DOHH2 (cell line): Measurements from ENCODE around the gene LUZP1.

Experiments used
- H3F3A ChIP-seq: fragments of 200-600 bp; sonication (generic), shearing (Covaris generic); 2 replicates; pipeline ENCODE4 v1.6.0; 2016; ENCODE audit warnings: antibody characterized with exemption, mild to moderate bottlenecking; ENCODE audit not compliant: control insufficient read depth, insufficient read depth
- H3K27ac ChIP-seq: fragments of 200-600 bp; sonication (generic); 2 replicates; pipeline ENCODE4 v1.5.1; 2014; ENCODE audit warnings: low read depth, mild to moderate bottlenecking, low read length, moderate library complexity
- H3K27me3 ChIP-seq: fragments of 200-600 bp; sonication (generic); 2 replicates; pipeline ENCODE4 v1.6.1; 2014; ENCODE audit warnings: mild to moderate bottlenecking, low read length, mixed read lengths; ENCODE audit not compliant: control insufficient read depth
- H3K36me3 ChIP-seq: fragments of 200-600 bp; sonication (generic); 2 replicates; pipeline ENCODE4 v1.6.1; 2014; ENCODE audit warnings: mild to moderate bottlenecking, low read length, moderate library complexity, mixed read lengths; ENCODE audit not compliant: control insufficient read depth
- H3K4me1 ChIP-seq: fragments of 200-600 bp; sonication (generic); 2 replicates; pipeline ENCODE4 v1.6.1; 2014; ENCODE audit warnings: mild to moderate bottlenecking, low read length, mixed read lengths; ENCODE audit not compliant: control insufficient read depth
- H3K4me2 ChIP-seq: fragments of 200-600 bp; sonication (generic); 2 replicates; pipeline ENCODE4 v1.6.0; 2014; ENCODE audit warnings: mild to moderate bottlenecking, low read length, moderate library complexity
- H3K4me3 ChIP-seq: fragments of 200-600 bp; sonication (generic); 2 replicates; pipeline ENCODE4 v1.5.1; 2014; ENCODE audit warnings: mild to moderate bottlenecking, low read length, mixed read lengths
- H3K79me2 ChIP-seq: fragments of 200-600 bp; sonication (generic); 2 replicates; pipeline ENCODE4 v1.6.1; 2014; ENCODE audit warnings: mild to moderate bottlenecking, low read length, mixed read lengths; ENCODE audit not compliant: control insufficient read depth
- H3K9me2 ChIP-seq: fragments of 200-600 bp; sonication (generic); replicated peaks from 2 replicates; pipeline ENCODE4 v1.6.1; 2014; ENCODE audit warnings: mild to moderate bottlenecking, low read length, mixed read lengths; ENCODE audit not compliant: control insufficient read depth
- H3K9me3 ChIP-seq: fragments of 200-600 bp; sonication (generic); 2 replicates; pipeline ENCODE4 v1.6.1; 2014; ENCODE audit warnings: antibody characterized with exemption, low read length, mixed read lengths; ENCODE audit not compliant: control insufficient read depth, insufficient read depth
- H4K20me1 ChIP-seq: fragments of 200-600 bp; sonication (generic); 2 replicates; pipeline ENCODE4 v1.6.0; 2014; ENCODE audit warnings: low read depth, mild to moderate bottlenecking, antibody characterized with exemption, low read length, moderate library complexity; ENCODE audit not compliant: control insufficient read depth, insufficient read depth
- EZH2phosphoT487 ChIP-seq: fragments of 200-600 bp; sonication (generic); IDR thresholded peaks from 2 replicates; pipeline ENCODE4 v1.6.1; 2017; ENCODE audit warnings: borderline replicate concordance, mild to moderate bottlenecking, antibody characterized with exemption, low read length, moderate library complexity, mixed read lengths
- TF ChIP-seq, protein P1 (sequence below): fragments of 200-600 bp; sonication (generic); IDR thresholded peaks from one replicate; pipeline ENCODE4 v1.5.1; 2014; ENCODE audit warnings: antibody characterized with exemption, mild to moderate bottlenecking, low read depth, low read length; ENCODE audit not compliant: poor library complexity, severe bottlenecking

The LUZP1 gene

GRCh38 chr1:23120383-23120782 lies 48.3 kb downstream of the LUZP1 start:
- no peaks in the 10 kb centered on the region for H3K9me2 ChIP-seq
- no peak overlapping the region for H3K4me3 ChIP-seq
- H4K20me1 ChIP-seq = peaks cover 7% of the 10 kb centered on the region
- H3K36me3 ChIP-seq = no peaks in the 10 kb centered on the region
- H3K4me2 ChIP-seq = no peak overlapping the region
- TF ChIP-seq, protein P1, sequence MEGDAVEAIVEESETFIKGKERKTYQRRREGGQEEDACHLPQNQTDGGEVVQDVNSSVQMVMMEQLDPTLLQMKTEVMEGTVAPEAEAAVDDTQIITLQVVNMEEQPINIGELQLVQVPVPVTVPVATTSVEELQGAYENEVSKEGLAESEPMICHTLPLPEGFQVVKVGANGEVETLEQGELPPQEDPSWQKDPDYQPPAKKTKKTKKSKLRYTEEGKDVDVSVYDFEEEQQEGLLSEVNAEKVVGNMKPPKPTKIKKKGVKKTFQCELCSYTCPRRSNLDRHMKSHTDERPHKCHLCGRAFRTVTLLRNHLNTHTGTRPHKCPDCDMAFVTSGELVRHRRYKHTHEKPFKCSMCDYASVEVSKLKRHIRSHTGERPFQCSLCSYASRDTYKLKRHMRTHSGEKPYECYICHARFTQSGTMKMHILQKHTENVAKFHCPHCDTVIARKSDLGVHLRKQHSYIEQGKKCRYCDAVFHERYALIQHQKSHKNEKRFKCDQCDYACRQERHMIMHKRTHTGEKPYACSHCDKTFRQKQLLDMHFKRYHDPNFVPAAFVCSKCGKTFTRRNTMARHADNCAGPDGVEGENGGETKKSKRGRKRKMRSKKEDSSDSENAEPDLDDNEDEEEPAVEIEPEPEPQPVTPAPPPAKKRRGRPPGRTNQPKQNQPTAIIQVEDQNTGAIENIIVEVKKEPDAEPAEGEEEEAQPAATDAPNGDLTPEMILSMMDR = no peak
- TF ChIP-seq EZH2phosphoT487 = no peak
- no peak overlapping the region for H3K27ac ChIP-seq
- peaks cover 19% of the 10 kb centered on the region for H3K4me1 ChIP-seq
- no peaks in the 10 kb centered on the region for H3K9me3 ChIP-seq
- no peaks in the 10 kb centered on the region for H3F3A ChIP-seq
- no peaks in the 10 kb centered on the region for H3K27me3 ChIP-seq
- peaks cover 53% of the 10 kb centered on the region for H3K79me2 ChIP-seq

GRCh38 chr1:23118957-23119792 lies 49.5 kb downstream of the LUZP1 start:
- Histone ChIP-seq H3K27me3 (no peaks in the 10 kb centered on the region), H3K36me3 (no peaks in the 10 kb centered on the region), H3K4me3 (no peak overlapping the region), H3K79me2 (peaks cover 55% of the 10 kb centered on the region), H3K27ac (no peak overlapping the region), H3K9me2 (no peaks in the 10 kb centered on the region), H3F3A (peaks cover 7% of the 10 kb centered on the region), H4K20me1 (peaks cover 11% of the 10 kb centered on the region; the same call in 1 of the 2 replicates), H3K4me2 (peak overlapping the region; percentile 10; the same call in 1 of the 2 replicates), H3K4me1 (peaks cover 24% of the 10 kb centered on the region), H3K9me3 (no peaks in the 10 kb centered on the region)
- no peak for TF ChIP-seq EZH2phosphoT487
- TF ChIP-seq, protein P1 = no peak

- no peak overlapping the region for H3K4me3 ChIP-seq
- H3F3A ChIP-seq = peaks cover 7% of the 10 kb centered on the region
- H3K4me1 ChIP-seq = peaks cover 24% of the 10 kb centered on the region
- peaks cover 59% of the 10 kb centered on the region for H3K79me2 ChIP-seq
- H3K27me3 ChIP-seq = no peaks in the 10 kb centered on the region
- H3K27ac ChIP-seq = no peak overlapping the region
- H3K9me2 ChIP-seq = no peaks in the 10 kb centered on the region
- H3K36me3 ChIP-seq = no peaks in the 10 kb centered on the region
- no peak overlapping the region for H3K4me2 ChIP-seq
- no peak for TF ChIP-seq EZH2phosphoT487
- TF ChIP-seq, protein P1 = no peak
- H4K20me1 ChIP-seq = peaks cover 11% of the 10 kb centered on the region; the same call in 1 of the 2 replicates
- no peaks in the 10 kb centered on the region for H3K9me3 ChIP-seq
These were observed 50.2 kb downstream of the LUZP1 start for GRCh38 chr1:23118407-23118806.
